ENCODE data around the gene THADA.
"Not testable (repeated sequence)": the region's sequence is repeated elsewhere in the genome, so short reads cannot be mapped to it uniquely, and the experiment has no call there.

Gene THADA

DNA sequence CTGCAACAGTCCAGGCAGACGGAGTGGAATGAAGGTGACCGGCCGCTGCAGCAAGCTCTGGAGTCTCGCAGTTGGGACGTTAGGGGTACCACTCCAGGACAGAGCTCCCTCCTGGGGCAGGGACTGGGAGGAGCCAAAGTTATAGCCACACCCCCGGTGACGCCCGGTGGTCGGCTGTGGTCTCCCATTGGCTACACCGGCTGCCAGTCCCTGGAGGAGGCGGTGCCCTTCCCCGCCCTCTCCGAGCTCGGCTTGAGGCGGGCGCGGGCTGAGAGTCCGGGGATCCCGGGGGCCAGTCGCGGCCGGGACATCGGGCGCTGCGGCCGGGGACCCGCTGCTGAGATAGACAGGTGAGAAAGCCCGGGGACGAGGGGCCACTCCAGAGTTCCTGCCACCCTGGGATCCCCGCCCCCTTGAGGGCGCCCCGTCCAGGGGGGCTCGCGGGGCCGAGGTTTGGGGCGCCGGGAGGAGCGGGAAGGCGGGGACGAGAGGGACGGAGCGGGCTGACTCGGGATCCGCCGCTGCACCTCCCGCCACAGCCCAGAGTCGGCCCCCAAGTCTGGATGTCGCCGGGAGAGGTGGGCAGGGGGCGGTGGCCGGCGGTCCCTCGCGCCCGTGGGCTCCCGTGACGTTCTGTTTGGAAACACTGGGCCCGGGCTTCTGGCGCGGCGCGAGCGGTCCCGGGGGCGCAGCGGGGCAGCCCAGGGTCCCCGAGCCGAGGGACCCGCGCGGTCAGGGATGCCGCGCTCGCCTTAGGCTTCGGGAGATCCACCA is 41.4 kb upstream of the THADA start, which contains the start of gene PLEKHH2:
Gene PLEKHH2 (plus strand): TSS at position 231 of the 774 bp plus-strand sequence. CDS start 7,414 bp downstream, outside the sequence.
- Histone ChIP-seq H3K79me2 (ENCODE audit: insufficient read depth, low read length) (no peaks in the 10 kb centered on the region), H3K4me3 (ENCODE audit: low read depth in 1 of 2, low read length in 2 of 2) (no peak within 1 kb of the TSS), H4K20me1 (ENCODE audit: insufficient read depth, low read length) (no peaks in the 10 kb centered on the region), H3K27me3 (ENCODE audit: insufficient read depth, low read length, poor library complexity) (no peaks in the 10 kb centered on the region), H3K4me1 (ENCODE audit: insufficient read depth, low read length) (no peaks in the 10 kb centered on the region), H3K9me3 (ENCODE audit: insufficient read depth, low read length, severe bottlenecking) (peaks cover 3% of the 10 kb centered on the region), H2AFZ (ENCODE audit: low read depth, low read length) (no peak within 1 kb of the TSS), H3K27ac (ENCODE audit: low read length) (no peak within 1 kb of the TSS), H3K9ac (ENCODE audit: low read depth, low read length) (no peak within 1 kb of the TSS), H3K36me3 (ENCODE audit: insufficient read depth, low read length) (no peaks in the 10 kb centered on the region), H3K4me2 (ENCODE audit: insufficient read depth, low read length) (no peak within 1 kb of the TSS)
- TF ChIP-seq CTCF (IDR thresholded peaks at IDR 0.05; ENCODE audit: borderline replicate concordance, extremely low read depth, low read length, poor library complexity, severe bottlenecking) (no peak), EZH2 (IDR thresholded peaks at IDR 0.05; ENCODE audit: borderline replicate concordance, low read depth, low read length, severe bottlenecking) (no peak)
- no peak for DNase-seq
- ATAC-seq (ENCODE audit: insufficient read depth, low read depth): no peak

- DNase-seq (no peak), ATAC-seq (ENCODE audit: insufficient read depth, low read depth) (no peak)
- no peaks in the 10 kb centered on the region for H3K79me2 ChIP-seq (ENCODE audit: insufficient read depth, low read length)
- H3K4me3 ChIP-seq (ENCODE audit: low read depth in 1 of 2, low read length in 2 of 2): no peak overlapping the region
- peaks cover 3% of the 10 kb centered on the region for H3K9me3 ChIP-seq (ENCODE audit: insufficient read depth, low read length, severe bottlenecking)
- H3K9ac ChIP-seq (ENCODE audit: low read depth, low read length): no peak overlapping the region
- H3K4me2 ChIP-seq (ENCODE audit: insufficient read depth, low read length): no peak overlapping the region
- no peaks in the 10 kb centered on the region for H3K4me1 ChIP-seq (ENCODE audit: insufficient read depth, low read length)
- no peak overlapping the region for H3K27ac ChIP-seq (ENCODE audit: low read length)
- no peaks in the 10 kb centered on the region for H3K36me3 ChIP-seq (ENCODE audit: insufficient read depth, low read length)
- peaks cover 4% of the 10 kb centered on the region for H3K27me3 ChIP-seq (ENCODE audit: insufficient read depth, low read length, poor library complexity)
- no peak for TF ChIP-seq EZH2 (IDR thresholded peaks at IDR 0.05; ENCODE audit: borderline replicate concordance, low read depth, low read length, severe bottlenecking)
- TF ChIP-seq CTCF (IDR thresholded peaks at IDR 0.05; ENCODE audit: borderline replicate concordance, extremely low read depth, low read length, poor library complexity, severe bottlenecking): no peak
- no peak overlapping the region for H2AFZ ChIP-seq (ENCODE audit: low read depth, low read length)
- H4K20me1 ChIP-seq (ENCODE audit: insufficient read depth, low read length): no peaks in the 10 kb centered on the region
Observed at GRCh38 chr2:43636621-43637020, 40.8 kb upstream of the THADA start.

DNA sequence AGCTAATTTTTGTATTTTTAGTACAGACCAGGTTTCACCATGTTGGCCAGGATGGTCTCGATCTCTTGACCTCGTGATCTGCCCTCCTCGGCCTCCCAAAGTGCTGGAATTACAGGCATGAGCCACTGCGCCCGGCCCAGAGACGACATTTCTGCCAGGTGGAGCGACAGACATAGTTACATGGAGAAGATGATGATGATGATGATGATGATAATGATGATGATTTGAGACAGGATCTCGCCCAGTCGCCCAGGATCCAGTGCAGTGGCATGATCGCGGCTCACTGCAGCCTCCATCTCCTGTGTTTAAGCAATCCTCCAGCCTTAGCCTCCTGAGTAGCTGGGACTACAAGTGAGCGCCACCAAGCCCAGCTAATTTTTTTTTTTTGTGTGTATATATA is 40.3 kb upstream of the THADA start:
- not testable (repeated sequence) for H3K4me1 ChIP-seq (ENCODE audit: insufficient read depth, low read length); H3K4me2 ChIP-seq (ENCODE audit: insufficient read depth, low read length); ATAC-seq (ENCODE audit: insufficient read depth, low read depth); H3K36me3 ChIP-seq (ENCODE audit: insufficient read depth, low read length); H3K4me3 ChIP-seq (ENCODE audit: low read depth in 1 of 2, low read length in 2 of 2); H3K9ac ChIP-seq (ENCODE audit: low read depth, low read length); DNase-seq; H3K9me3 ChIP-seq (ENCODE audit: insufficient read depth, low read length, severe bottlenecking); H3K79me2 ChIP-seq (ENCODE audit: insufficient read depth, low read length); H3K27ac ChIP-seq (ENCODE audit: low read length); H4K20me1 ChIP-seq (ENCODE audit: insufficient read depth, low read length); H2AFZ ChIP-seq (ENCODE audit: low read depth, low read length); H3K27me3 ChIP-seq (ENCODE audit: insufficient read depth, low read length, poor library complexity)

GRCh38 chr2:43634604-43635306 is 38.9 kb upstream of the THADA start:
- Histone ChIP-seq H3K4me2 (ENCODE audit: insufficient read depth, low read length) (no peak overlapping the region), H3K9ac (ENCODE audit: low read depth, low read length) (no peak overlapping the region), H3K9me3 (ENCODE audit: insufficient read depth, low read length, severe bottlenecking) (peaks cover 3% of the 10 kb centered on the region), H3K27ac (ENCODE audit: low read length) (no peak overlapping the region), H3K36me3 (ENCODE audit: insufficient read depth, low read length) (no peaks in the 10 kb centered on the region), H3K27me3 (ENCODE audit: insufficient read depth, low read length, poor library complexity) (peaks cover 4% of the 10 kb centered on the region), H3K4me1 (ENCODE audit: insufficient read depth, low read length) (no peaks in the 10 kb centered on the region), H2AFZ (ENCODE audit: low read depth, low read length) (no peak overlapping the region), H3K79me2 (ENCODE audit: insufficient read depth, low read length) (no peaks in the 10 kb centered on the region), H3K4me3 (ENCODE audit: low read depth in 1 of 2, low read length in 2 of 2) (no peak overlapping the region), H4K20me1 (ENCODE audit: insufficient read depth, low read length) (no peaks in the 10 kb centered on the region)
- ATAC-seq (ENCODE audit: insufficient read depth, low read depth) (no peak), DNase-seq (no peak)
- no peak for TF ChIP-seq EZH2 (IDR thresholded peaks at IDR 0.05; ENCODE audit: borderline replicate concordance, low read depth, low read length, severe bottlenecking)
